Smooth muscle cell (in vitro differentiated cells): ENCODE results near the gene BCL6. TPM values are rescaled to one million over a fixed set of nuclear protein-coding genes. Genes with fewer than 3 reads are reported as not detected.

Source experiments
- DNase-seq: peaks from one replicate; lab custom pipeline; 2025; ENCODE audit not compliant: unreplicated experiment; lab: John Stamatoyannopoulos, UW
- H2AFZ ChIP-seq: fragments of 200-600 bp; sonication (generic); 2 replicates; pipeline ENCODE4 v1.6.0; 2016; ENCODE audit warnings: antibody characterized with exemption, low read depth, mild to moderate bottlenecking
- H3F3A ChIP-seq: fragments of 200-600 bp; sonication (generic); 2 replicates; pipeline ENCODE4 v1.6.0; 2017; ENCODE audit warnings: antibody characterized with exemption, low read depth
- H3K27ac ChIP-seq: fragments of 200-600 bp; sonication (generic); 2 replicates; pipeline ENCODE4 v1.5.1; 2016; ENCODE audit warnings: low read depth, mild to moderate bottlenecking
- H3K27me3 ChIP-seq: fragments of 200-600 bp; sonication (generic); 2 replicates; pipeline ENCODE4 v1.6.1; 2016; ENCODE audit warnings: low read depth, mild to moderate bottlenecking
- H3K36me3 ChIP-seq: fragments of 200-600 bp; sonication (generic); 2 replicates; pipeline ENCODE4 v1.5.1; 2016; ENCODE audit warnings: low read depth
- H3K4me1 ChIP-seq: fragments of 200-600 bp; sonication (generic); 2 replicates; pipeline ENCODE4 v1.5.1; 2016; ENCODE audit warnings: low read depth
- H3K4me2 ChIP-seq: fragments of 200-600 bp; sonication (generic); 2 replicates; pipeline ENCODE4 v1.6.0; 2016; ENCODE audit warnings: mild to moderate bottlenecking
- H3K4me3 ChIP-seq: fragments of 200-600 bp; sonication (generic); 2 replicates; pipeline ENCODE4 v1.5.1; 2016; ENCODE audit warnings: mild to moderate bottlenecking
- H3K79me2 ChIP-seq: fragments of 200-600 bp; sonication (generic); 2 replicates; pipeline ENCODE4 v1.6.0; 2016; ENCODE audit warnings: low read depth, mild to moderate bottlenecking
- H3K9ac ChIP-seq: fragments of 200-600 bp; sonication (generic); 2 replicates; pipeline ENCODE4 v1.6.0; 2016; ENCODE audit warnings: low read depth
- H3K9me3 ChIP-seq: fragments of 200-600 bp; sonication (generic); replicated peaks from 2 replicates; pipeline ENCODE4 v1.5.1; 2016; ENCODE audit warnings: low read depth
- H4K20me1 ChIP-seq: fragments of 200-600 bp; sonication (generic); 2 replicates; pipeline ENCODE4 v1.6.0; 2016; ENCODE audit warnings: low read depth
- CTCF ChIP-seq: fragments of 200-600 bp; sonication (generic); IDR thresholded peaks from 2 replicates; pipeline ENCODE4 v1.5.1; 2017; ENCODE audit warnings: borderline replicate concordance, mild to moderate bottlenecking, antibody characterized with exemption; ENCODE audit not compliant: insufficient read depth, poor library complexity, severe bottlenecking
- WGBS: methylation state at CpG from one replicate; pipeline ENCODE4 v1.1.7; 2016; ENCODE audit warnings: low lambda C conversion rate; 5-methylcytosine and 5-hydroxymethylcytosine counted together
- polyA plus RNA-seq: library from polyadenylated mRNA; unstranded; fragments of >200 nt; fragmentation: Nextera tagmentation; extraction: Ambion mirVana; gene quantifications from 2 replicates; pipeline ENCODE4 v1.2.1, GENCODE V29; 2016
- total RNA-seq: library from RNA; depleted of rRNA; stranded (reverse); fragments of >200 nt; gene quantifications from 2 replicates; pipeline ENCODE4 v1.2.3, GENCODE V29; 2014

Gene BCL6
- total and polyA plus RNA-seq, 2 experiments from 2014 or later, result 18.3 to 39.1 TPM

GRCh38 chr3:187746059-187746441, 782 bp upstream of the BCL6 start:
- peaks cover 2% of the 10 kb centered on the region for H3F3A ChIP-seq
- H3K4me3 ChIP-seq, result peak overlapping the region; percentile 96
- H4K20me1 ChIP-seq, result peaks cover 28% of the 10 kb centered on the region
- H3K4me1 ChIP-seq, result peaks cover 45% of the 10 kb centered on the region
- no peak overlapping the region for H2AFZ ChIP-seq
- H3K9ac ChIP-seq, result peak overlapping the region; percentile 99
- DNase-seq, result no peak
- H3K27me3 ChIP-seq, result no peaks in the 10 kb centered on the region
- H3K27ac ChIP-seq, result peak overlapping the region; percentile 99
- peak overlapping the region; percentile 99 for H3K4me2 ChIP-seq
- H3K9me3 ChIP-seq, result no peaks in the 10 kb centered on the region
- no peaks in the 10 kb centered on the region for H3K36me3 ChIP-seq
- TF ChIP-seq CTCF, result no peak
- WGBS, result 5% methylated on average over 6 of the region's 6 CpGs
- H3K79me2 ChIP-seq, result peaks cover 37% of the 10 kb centered on the region

GRCh38 chr3:187744169-187745151, 808 bp downstream of the BCL6 start:
- peaks cover 39% of the 10 kb centered on the region for H4K20me1 ChIP-seq
- under 1% methylated on average over 43 of the region's 55 CpGs for WGBS
- H3K36me3 ChIP-seq, result no peaks in the 10 kb centered on the region
- H3K27me3 ChIP-seq, result no peaks in the 10 kb centered on the region
- H3K27ac ChIP-seq, result peak overlapping the region; percentile 99
- no peaks in the 10 kb centered on the region for H3K9me3 ChIP-seq
- no peak overlapping the region for H2AFZ ChIP-seq
- peak overlapping the region; percentile 99 for H3K4me2 ChIP-seq
- peak; percentile 18 for DNase-seq
- peak overlapping the region; percentile 96 for H3K4me3 ChIP-seq
- H3K9ac ChIP-seq, result peak overlapping the region; percentile 99
- no peak for TF ChIP-seq CTCF
- peaks cover 6% of the 10 kb centered on the region for H3F3A ChIP-seq
- peaks cover 38% of the 10 kb centered on the region for H3K79me2 ChIP-seq
- H3K4me1 ChIP-seq, result peaks cover 34% of the 10 kb centered on the region

- Histone ChIP-seq H3K79me2 (peaks cover 41% of the 10 kb centered on the region), H3K4me3 (peak overlapping the region; percentile 96), H3K27me3 (no peaks in the 10 kb centered on the region), H3K27ac (peak overlapping the region; percentile 99), H3K4me1 (peaks cover 25% of the 10 kb centered on the region), H3K36me3 (no peaks in the 10 kb centered on the region), H2AFZ (no peak overlapping the region), H3K9ac (peak overlapping the region; percentile 99), H3K4me2 (peak overlapping the region; percentile 99), H4K20me1 (peaks cover 44% of the 10 kb centered on the region), H3F3A (peaks cover 6% of the 10 kb centered on the region), H3K9me3 (no peaks in the 10 kb centered on the region)
- 5% methylated on average over 32 of the region's 45 CpGs for WGBS
- TF ChIP-seq CTCF, result no peak
- DNase-seq, result peak; percentile 11
Observed at GRCh38 chr3:187743195-187744141, 1.8 kb downstream of the BCL6 start.
